ENCODE data around the gene LLGL1.
"Not testable (repeated sequence)": the region's sequence is repeated elsewhere in the genome, so short reads cannot be mapped to it uniquely, and the experiment has no call there.

The LLGL1 gene

GRCh38 chr17:18213666-18214270, 11.7 kb upstream of the LLGL1 start:
- Histone ChIP-seq H3K27ac (ENCODE audit: low read depth, low read length) (no peak overlapping the region), H3K4me3 (ENCODE audit: low read depth in 1 of 2, low read length in 2 of 2) (no peak overlapping the region), H3K36me3 (ENCODE audit: control insufficient read depth in 1 of 2, insufficient read depth in 2 of 2, low read length in 2 of 2) (peaks cover 21 to 24% of the 10 kb centered on the region in 2 donors)

GRCh38 chr17:18216906-18217305, 8.5 kb upstream of the LLGL1 start:
- not testable (repeated sequence) for H3K9ac ChIP-seq (ENCODE audit: low read depth in 1 of 2, low read length in 2 of 2); H3K4me3 ChIP-seq (ENCODE audit: low read depth in 1 of 2, low read length in 2 of 2); H3K9me3 ChIP-seq (ENCODE audit: control insufficient read depth in 1 of 2, low read length in 2 of 2); H3K36me3 ChIP-seq (ENCODE audit: control insufficient read depth in 1 of 2, insufficient read depth in 2 of 2, low read length in 2 of 2); H3K4me1 ChIP-seq (ENCODE audit: control insufficient read depth in 1 of 2, insufficient read depth in 2 of 2, low read length in 2 of 2); H3K27me3 ChIP-seq (ENCODE audit: control insufficient read depth in 1 of 2, insufficient read depth in 2 of 2, low read length in 2 of 2); H3K27ac ChIP-seq (ENCODE audit: low read depth, low read length)

More at GRCh38 chr17:18213666-18214270, 11.7 kb upstream of the LLGL1 start:
- H3K9ac ChIP-seq (ENCODE audit: low read depth in 1 of 2, low read length in 2 of 2), result no peak overlapping the region
- peaks cover 0 to 2% of the 10 kb centered on the region in 2 donors for H3K4me1 ChIP-seq (ENCODE audit: control insufficient read depth in 1 of 2, insufficient read depth in 2 of 2, low read length in 2 of 2)
- H3K27me3 ChIP-seq (ENCODE audit: control insufficient read depth in 1 of 2, insufficient read depth in 2 of 2, low read length in 2 of 2), result no peaks in the 10 kb centered on the region
- no peaks in the 10 kb centered on the region for H3K9me3 ChIP-seq (ENCODE audit: control insufficient read depth in 1 of 2, low read length in 2 of 2)

- Histone ChIP-seq H3K27ac (ENCODE audit: low read depth, low read length) (no peak overlapping the region), H3K36me3 (ENCODE audit: control insufficient read depth in 1 of 2, insufficient read depth in 2 of 2, low read length in 2 of 2) (no peaks in the 10 kb centered on the region), H3K4me1 (ENCODE audit: control insufficient read depth in 1 of 2, insufficient read depth in 2 of 2, low read length in 2 of 2) (peaks cover 0 to 8% of the 10 kb centered on the region in 2 donors), H3K4me3 (ENCODE audit: low read depth in 1 of 2, low read length in 2 of 2) (no peak overlapping the region), H3K9ac (ENCODE audit: low read depth in 1 of 2, low read length in 2 of 2) (no peak overlapping the region), H3K9me3 (ENCODE audit: control insufficient read depth in 1 of 2, low read length in 2 of 2) (no peaks in the 10 kb centered on the region), H3K27me3 (ENCODE audit: control insufficient read depth in 1 of 2, insufficient read depth in 2 of 2, low read length in 2 of 2) (no peaks in the 10 kb centered on the region)
Observed at GRCh38 chr17:18217412-18218015, 7.9 kb upstream of the LLGL1 start.

GRCh38 chr17:18218756-18219415, 6.5 kb upstream of the LLGL1 start:
- no peaks in the 10 kb centered on the region for H3K9me3 ChIP-seq (ENCODE audit: control insufficient read depth in 1 of 2, low read length in 2 of 2)
- H3K27ac ChIP-seq (ENCODE audit: low read depth, low read length), result no peak overlapping the region
- H3K9ac ChIP-seq (ENCODE audit: low read depth in 1 of 2, low read length in 2 of 2), result no peak overlapping the region

GRCh38 chr17:18224053-18224386, 1.4 kb upstream of the LLGL1 start:
- Histone ChIP-seq H3K4me1 (ENCODE audit: control insufficient read depth in 1 of 2, insufficient read depth in 2 of 2, low read length in 2 of 2) (peaks cover 11 to 15% of the 10 kb centered on the region in 2 donors), H3K36me3 (ENCODE audit: control insufficient read depth in 1 of 2, insufficient read depth in 2 of 2, low read length in 2 of 2) (no peaks in the 10 kb centered on the region), H3K4me3 (ENCODE audit: low read depth in 1 of 2, low read length in 2 of 2) (no peak overlapping the region), H3K9ac (ENCODE audit: low read depth in 1 of 2, low read length in 2 of 2) (no peak overlapping the region), H3K27ac (ENCODE audit: low read depth, low read length) (no peak overlapping the region), H3K9me3 (ENCODE audit: control insufficient read depth in 1 of 2, low read length in 2 of 2) (no peaks in the 10 kb centered on the region), H3K27me3 (ENCODE audit: control insufficient read depth in 1 of 2, insufficient read depth in 2 of 2, low read length in 2 of 2) (no peaks in the 10 kb centered on the region)

More at GRCh38 chr17:18218756-18219415, 6.5 kb upstream of the LLGL1 start:
- Histone ChIP-seq H3K4me3 (ENCODE audit: low read depth in 1 of 2, low read length in 2 of 2) (no peak overlapping the region), H3K36me3 (ENCODE audit: control insufficient read depth in 1 of 2, insufficient read depth in 2 of 2, low read length in 2 of 2) (no peaks in the 10 kb centered on the region), H3K4me1 (ENCODE audit: control insufficient read depth in 1 of 2, insufficient read depth in 2 of 2, low read length in 2 of 2) (peaks cover 0 to 8% of the 10 kb centered on the region in 2 donors), H3K27me3 (ENCODE audit: control insufficient read depth in 1 of 2, insufficient read depth in 2 of 2, low read length in 2 of 2) (no peaks in the 10 kb centered on the region)

- no peaks in the 10 kb centered on the region for H3K9me3 ChIP-seq (ENCODE audit: control insufficient read depth in 1 of 2, low read length in 2 of 2)
- H3K4me3 ChIP-seq (ENCODE audit: low read depth in 1 of 2, low read length in 2 of 2), result peak overlapping the region; percentile 27 to 63
- H3K27me3 ChIP-seq (ENCODE audit: control insufficient read depth in 1 of 2, insufficient read depth in 2 of 2, low read length in 2 of 2), result no peaks in the 10 kb centered on the region
- no peak overlapping the region for H3K27ac ChIP-seq (ENCODE audit: low read depth, low read length)
- H3K36me3 ChIP-seq (ENCODE audit: control insufficient read depth in 1 of 2, insufficient read depth in 2 of 2, low read length in 2 of 2), result no peaks in the 10 kb centered on the region
- peaks cover 8 to 15% of the 10 kb centered on the region in 2 donors for H3K4me1 ChIP-seq (ENCODE audit: control insufficient read depth in 1 of 2, insufficient read depth in 2 of 2, low read length in 2 of 2)
- peak overlapping the region in 1 of 2 donors; percentile 21 for H3K9ac ChIP-seq (ENCODE audit: low read depth in 1 of 2, low read length in 2 of 2)
Observed at GRCh38 chr17:18224387-18225120, 881 bp upstream of the LLGL1 start.

- no peaks in the 10 kb centered on the region for H3K9me3 ChIP-seq (ENCODE audit: control insufficient read depth in 1 of 2, low read length in 2 of 2)
- H3K4me1 ChIP-seq (ENCODE audit: control insufficient read depth in 1 of 2, insufficient read depth in 2 of 2, low read length in 2 of 2), result peaks cover 8 to 15% of the 10 kb centered on the region in 2 donors
- no peaks in the 10 kb centered on the region for H3K27me3 ChIP-seq (ENCODE audit: control insufficient read depth in 1 of 2, insufficient read depth in 2 of 2, low read length in 2 of 2)
- no peak overlapping the region for H3K27ac ChIP-seq (ENCODE audit: low read depth, low read length)
- H3K36me3 ChIP-seq (ENCODE audit: control insufficient read depth in 1 of 2, insufficient read depth in 2 of 2, low read length in 2 of 2), result no peaks in the 10 kb centered on the region
- H3K4me3 ChIP-seq (ENCODE audit: low read depth in 1 of 2, low read length in 2 of 2), result peak overlapping the region; percentile 86
- peak overlapping the region; percentile 54 to 61 for H3K9ac ChIP-seq (ENCODE audit: low read depth in 1 of 2, low read length in 2 of 2)
Observed at GRCh38 chr17:18225642-18226283, 328 bp downstream of the LLGL1 start.

- Histone ChIP-seq H3K4me1 (ENCODE audit: control insufficient read depth in 1 of 2, insufficient read depth in 2 of 2, low read length in 2 of 2) (peaks cover 8 to 15% of the 10 kb centered on the region in 2 donors), H3K4me3 (ENCODE audit: low read depth in 1 of 2, low read length in 2 of 2) (peak overlapping the region; percentile 86), H3K9me3 (ENCODE audit: control insufficient read depth in 1 of 2, low read length in 2 of 2) (no peaks in the 10 kb centered on the region), H3K27me3 (ENCODE audit: control insufficient read depth in 1 of 2, insufficient read depth in 2 of 2, low read length in 2 of 2) (no peaks in the 10 kb centered on the region), H3K27ac (ENCODE audit: low read depth, low read length) (no peak overlapping the region), H3K36me3 (ENCODE audit: control insufficient read depth in 1 of 2, insufficient read depth in 2 of 2, low read length in 2 of 2) (no peaks in the 10 kb centered on the region), H3K9ac (ENCODE audit: low read depth in 1 of 2, low read length in 2 of 2) (peak overlapping the region; percentile 54 to 61)
Observed at GRCh38 chr17:18226284-18226945, 980 bp downstream of the LLGL1 start.

- peaks cover 8 to 15% of the 10 kb centered on the region in 2 donors for H3K4me1 ChIP-seq (ENCODE audit: control insufficient read depth in 1 of 2, insufficient read depth in 2 of 2, low read length in 2 of 2)
- no peak overlapping the region for H3K27ac ChIP-seq (ENCODE audit: low read depth, low read length)
- no peak overlapping the region for H3K4me3 ChIP-seq (ENCODE audit: low read depth in 1 of 2, low read length in 2 of 2)
- no peaks in the 10 kb centered on the region for H3K9me3 ChIP-seq (ENCODE audit: control insufficient read depth in 1 of 2, low read length in 2 of 2)
- H3K36me3 ChIP-seq (ENCODE audit: control insufficient read depth in 1 of 2, insufficient read depth in 2 of 2, low read length in 2 of 2), result no peaks in the 10 kb centered on the region
- no peak overlapping the region for H3K9ac ChIP-seq (ENCODE audit: low read depth in 1 of 2, low read length in 2 of 2)
- no peaks in the 10 kb centered on the region for H3K27me3 ChIP-seq (ENCODE audit: control insufficient read depth in 1 of 2, insufficient read depth in 2 of 2, low read length in 2 of 2)
Observed at GRCh38 chr17:18227635-18228034, 2.2 kb downstream of the LLGL1 start.
